HUES48 (cell line): ENCODE data around the gene PTPRF.

Experiments used
- H3K27ac ChIP-seq: one replicate; pipeline ENCODE4 v1.7.0; 2013; ENCODE audit warnings: low read depth, low read length, inconsistent platforms
- H3K27me3 ChIP-seq: 2 replicates; pipeline ENCODE4 v1.6.1; 2013; ENCODE audit warnings: mild to moderate bottlenecking, low read length; ENCODE audit not compliant: control insufficient read depth, insufficient read depth
- H3K36me3 ChIP-seq: 2 replicates; pipeline ENCODE4 v1.6.1; 2013; ENCODE audit warnings: low read length; ENCODE audit not compliant: control insufficient read depth, insufficient read depth
- H3K4me1 ChIP-seq: 2 replicates; pipeline ENCODE4 v1.6.1; 2013; ENCODE audit warnings: mild to moderate bottlenecking, low read length; ENCODE audit not compliant: control insufficient read depth, insufficient read depth
- H3K4me3 ChIP-seq: 2 replicates; pipeline ENCODE4 v1.5.1; 2013; ENCODE audit warnings: mild to moderate bottlenecking, low read depth, low read length
- H3K9ac ChIP-seq: 2 replicates; pipeline ENCODE4 v1.6.1; 2013; ENCODE audit warnings: mild to moderate bottlenecking, low read depth, low read length, moderate library complexity
- H3K9me3 ChIP-seq: 2 replicates; pipeline ENCODE4 v1.6.1; 2013; ENCODE audit warnings: low read length; ENCODE audit not compliant: control insufficient read depth, insufficient read depth

The PTPRF gene

GRCh38 chr1:43557744-43558245, 27.1 kb downstream of the PTPRF start:
- H3K27me3 ChIP-seq = no peaks in the 10 kb centered on the region

GRCh38 chr1:43558346-43558841, 27.7 kb downstream of the PTPRF start:
- Histone ChIP-seq H3K36me3 (peaks cover 41% of the 10 kb centered on the region), H3K27ac (peak overlapping the region; percentile 69), H3K9ac (no peak overlapping the region), H3K9me3 (no peaks in the 10 kb centered on the region), H3K4me1 (peaks cover 17% of the 10 kb centered on the region), H3K27me3 (no peaks in the 10 kb centered on the region), H3K4me3 (no peak overlapping the region; the same call in 1 of the 2 replicates)

More at GRCh38 chr1:43557744-43558245, 27.1 kb downstream of the PTPRF start:
- Histone ChIP-seq H3K9me3 (no peaks in the 10 kb centered on the region), H3K36me3 (peaks cover 45% of the 10 kb centered on the region), H3K9ac (no peak overlapping the region), H3K27ac (peak overlapping the region; percentile 69), H3K4me1 (peaks cover 17% of the 10 kb centered on the region), H3K4me3 (no peak overlapping the region; the same call in 1 of the 2 replicates)

- peaks cover 28% of the 10 kb centered on the region for H3K4me1 ChIP-seq
- H3K4me3 ChIP-seq = no peak overlapping the region
- H3K9me3 ChIP-seq = no peaks in the 10 kb centered on the region
- H3K27me3 ChIP-seq = no peaks in the 10 kb centered on the region
- H3K27ac ChIP-seq = no peak overlapping the region
- H3K9ac ChIP-seq = no peak overlapping the region
- peaks cover 32% of the 10 kb centered on the region for H3K36me3 ChIP-seq
Measured at GRCh38 chr1:43559714-43560113, 29.0 kb downstream of the PTPRF start.

GRCh38 chr1:43560286-43560685, 29.6 kb downstream of the PTPRF start:
- Histone ChIP-seq H3K9ac (no peak overlapping the region), H3K4me1 (peaks cover 34% of the 10 kb centered on the region), H3K9me3 (no peaks in the 10 kb centered on the region), H3K4me3 (no peak overlapping the region), H3K27ac (no peak overlapping the region), H3K27me3 (no peaks in the 10 kb centered on the region), H3K36me3 (peaks cover 28% of the 10 kb centered on the region)

- no peaks in the 10 kb centered on the region for H3K27me3 ChIP-seq
- H3K9ac ChIP-seq = no peak overlapping the region
- peaks cover 12% of the 10 kb centered on the region for H3K36me3 ChIP-seq
- no peak overlapping the region for H3K4me3 ChIP-seq
- peaks cover 22% of the 10 kb centered on the region for H3K4me1 ChIP-seq
- H3K27ac ChIP-seq = no peak overlapping the region
- no peaks in the 10 kb centered on the region for H3K9me3 ChIP-seq
Measured at GRCh38 chr1:43563876-43564539, 33.3 kb downstream of the PTPRF start.

GRCh38 chr1:43564551-43565348, 34.1 kb downstream of the PTPRF start:
- H3K27ac ChIP-seq = no peak overlapping the region
- H3K9ac ChIP-seq = no peak overlapping the region
- no peaks in the 10 kb centered on the region for H3K9me3 ChIP-seq
- H3K27me3 ChIP-seq = no peaks in the 10 kb centered on the region
- H3K4me1 ChIP-seq = peaks cover 20% of the 10 kb centered on the region
- peaks cover 18% of the 10 kb centered on the region for H3K36me3 ChIP-seq
- peak overlapping the region; percentile 28; the same call in 1 of the 2 replicates for H3K4me3 ChIP-seq

- Histone ChIP-seq H3K9me3 (no peaks in the 10 kb centered on the region), H3K9ac (no peak overlapping the region), H3K4me1 (peaks cover 20% of the 10 kb centered on the region), H3K4me3 (peak overlapping the region; percentile 28; the same call in 1 of the 2 replicates), H3K36me3 (peaks cover 25% of the 10 kb centered on the region), H3K27me3 (no peaks in the 10 kb centered on the region), H3K27ac (no peak overlapping the region)
Measured at GRCh38 chr1:43565600-43566360, 35.1 kb downstream of the PTPRF start.

GRCh38 chr1:43566382-43567044, 35.8 kb downstream of the PTPRF start:
- Histone ChIP-seq H3K4me1 (peaks cover 20% of the 10 kb centered on the region), H3K4me3 (no peak overlapping the region), H3K36me3 (peaks cover 26% of the 10 kb centered on the region), H3K27ac (no peak overlapping the region), H3K9ac (no peak overlapping the region), H3K27me3 (no peaks in the 10 kb centered on the region), H3K9me3 (no peaks in the 10 kb centered on the region)

- Histone ChIP-seq H3K4me3 (no peak overlapping the region), H3K27ac (no peak overlapping the region), H3K27me3 (no peaks in the 10 kb centered on the region), H3K4me1 (peaks cover 13% of the 10 kb centered on the region), H3K9me3 (no peaks in the 10 kb centered on the region), H3K9ac (no peak overlapping the region), H3K36me3 (peaks cover 39% of the 10 kb centered on the region)
Measured at GRCh38 chr1:43569175-43569574, 38.5 kb downstream of the PTPRF start.

- Histone ChIP-seq H3K4me3 (no peak overlapping the region), H3K27me3 (no peaks in the 10 kb centered on the region), H3K36me3 (peaks cover 49% of the 10 kb centered on the region), H3K9me3 (no peaks in the 10 kb centered on the region), H3K4me1 (peaks cover 2% of the 10 kb centered on the region), H3K27ac (no peak overlapping the region), H3K9ac (no peak overlapping the region)
Measured at GRCh38 chr1:43570277-43570676, 39.6 kb downstream of the PTPRF start.
